Stimulated activated CD8-positive, alpha-beta memory T cell treated with anti-CD3 and anti-CD28 coated beads, Interleukin-7, amount 100 ng/mL, for 48 hours (primary cell): ENCODE results near the gene RAB11FIP5.
"Not testable (repeated sequence)": the region's sequence is repeated elsewhere in the genome, so short reads cannot be mapped to it uniquely, and the experiment has no call there.

Experiments used
- DNase-seq, 2 donors: peaks; one replicate each; pipeline ENCODE4 v3.0.0-alpha.2; 2020; ENCODE audit warnings: low read depth in 1 of 2; ENCODE audit errors: extremely low read depth in 1 of 2

RAB11FIP5 gene

DNA sequence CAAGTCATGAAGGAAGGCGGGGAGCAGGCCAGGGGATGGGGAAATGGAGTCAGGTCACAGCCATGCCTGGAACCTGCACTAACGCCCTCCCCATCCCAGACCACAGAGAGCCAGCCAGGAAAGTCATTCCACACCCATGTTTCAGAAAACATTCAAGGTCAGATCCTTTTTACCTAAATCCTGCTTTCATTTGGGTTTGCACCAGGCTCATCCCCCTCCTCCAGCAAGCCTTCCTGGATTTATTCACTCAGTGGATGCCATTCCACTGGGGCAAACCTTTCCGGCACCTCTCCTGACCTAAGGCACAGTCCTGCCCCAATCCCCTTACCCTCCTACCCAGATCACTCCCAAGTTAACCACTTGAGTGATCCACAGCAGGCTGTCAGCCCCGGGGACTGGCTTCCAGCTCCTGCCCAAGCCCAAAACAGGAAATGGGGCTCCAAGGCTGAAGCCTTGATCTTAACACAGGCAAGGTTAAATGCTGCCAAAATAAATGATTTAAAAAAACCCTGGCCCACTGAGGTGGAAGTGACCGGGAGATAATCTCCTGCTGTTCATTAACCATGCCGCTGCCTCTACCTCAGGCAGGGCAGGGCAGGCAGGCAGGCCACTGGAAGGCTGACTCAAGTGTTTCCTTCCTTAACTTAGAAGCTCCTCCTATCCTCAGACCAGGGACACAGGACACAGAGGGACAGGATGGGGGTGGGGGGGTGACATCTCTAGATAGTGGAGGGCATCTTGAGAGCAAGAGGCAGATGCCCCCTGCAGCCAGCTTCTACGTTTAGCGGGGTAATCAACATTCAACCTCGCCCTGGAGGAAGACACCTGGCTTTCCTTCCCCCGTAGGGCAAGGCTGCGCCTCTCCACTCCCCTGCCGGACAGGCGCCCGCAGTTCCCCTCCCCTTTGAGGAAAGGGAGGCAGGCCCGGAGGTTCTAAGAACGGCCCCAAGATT lies 1.4 kb downstream of the RAB11FIP5 start:
- no peak for DNase-seq

DNA sequence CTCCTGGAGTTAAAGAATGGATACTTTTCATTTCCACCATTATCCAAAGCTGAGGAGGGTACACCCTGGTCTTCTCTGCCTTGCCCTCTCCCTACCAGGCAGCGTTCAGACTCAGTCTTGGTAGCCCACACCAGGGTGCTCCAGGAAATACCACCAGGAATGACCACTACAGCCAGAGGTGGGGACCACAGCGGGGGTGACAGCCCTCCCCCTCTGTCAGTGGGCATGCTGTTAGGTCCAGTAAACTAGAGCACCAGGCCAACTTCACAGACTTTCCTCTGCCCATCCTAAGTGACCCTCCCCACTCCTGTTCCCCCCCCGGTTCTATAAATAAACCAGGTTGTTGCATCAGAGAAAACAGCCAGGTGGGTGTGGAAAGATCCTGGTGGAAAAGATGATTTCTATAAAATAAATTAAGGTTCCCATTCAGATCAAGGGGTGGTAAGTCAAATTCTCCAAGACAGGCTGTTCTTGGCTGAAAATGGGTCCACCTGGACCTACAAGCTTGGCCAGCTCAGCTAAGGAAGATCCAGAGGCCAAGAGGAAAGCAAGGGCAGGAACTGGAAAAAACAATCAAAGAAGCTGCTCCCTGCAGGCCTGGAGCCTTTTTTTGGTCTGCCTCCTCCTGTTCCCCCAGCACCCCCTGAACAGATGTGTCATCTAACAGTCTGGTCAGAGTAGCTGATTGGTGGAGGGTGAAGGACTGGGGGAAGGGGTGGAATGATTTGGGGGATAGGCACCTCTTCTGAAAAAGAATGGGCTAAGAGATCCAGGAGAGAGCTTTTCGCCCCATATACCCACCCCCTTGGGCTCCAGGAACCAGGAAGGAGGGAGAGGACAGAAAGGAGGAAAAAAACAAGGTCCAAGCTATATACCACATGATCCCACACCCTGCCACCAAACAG lies 2.3 kb downstream of the RAB11FIP5 start:
- DNase-seq, result no peak

DNA sequence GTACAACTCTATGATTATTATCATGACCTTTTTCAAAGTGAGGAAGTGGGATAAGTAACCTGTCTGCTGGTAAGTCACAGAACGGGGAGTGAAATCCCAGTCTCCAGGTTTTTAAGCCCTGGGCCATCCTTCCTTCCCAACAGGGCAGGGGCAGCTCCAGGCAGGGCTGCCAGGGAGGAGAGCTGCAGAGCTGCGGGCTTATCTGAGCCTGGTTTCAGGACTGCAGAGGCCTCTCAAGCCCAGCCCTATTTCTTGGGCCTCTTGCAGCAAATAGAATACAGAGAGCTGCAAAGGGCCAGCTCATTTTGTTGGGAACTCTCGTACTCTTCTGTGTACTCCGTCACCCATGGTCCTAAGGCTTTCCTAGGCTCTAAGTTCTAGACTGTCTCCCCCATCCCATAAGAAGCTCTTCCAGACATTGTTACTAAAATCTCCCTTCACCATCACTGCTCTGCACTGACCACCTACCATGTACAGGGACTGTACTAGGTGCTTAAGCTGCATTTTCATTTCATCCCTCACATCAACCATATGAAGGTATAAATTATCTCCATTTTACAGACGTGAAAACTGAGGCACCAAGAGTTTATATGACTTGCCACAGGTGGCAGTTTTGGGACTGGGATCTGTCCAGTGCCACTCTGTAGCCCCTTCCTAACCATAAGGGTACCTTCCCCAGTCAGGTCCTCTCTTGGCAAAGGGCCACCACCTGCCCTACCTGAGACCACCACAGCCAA lies 3.1 kb downstream of the RAB11FIP5 start:
- no peak for DNase-seq

DNA sequence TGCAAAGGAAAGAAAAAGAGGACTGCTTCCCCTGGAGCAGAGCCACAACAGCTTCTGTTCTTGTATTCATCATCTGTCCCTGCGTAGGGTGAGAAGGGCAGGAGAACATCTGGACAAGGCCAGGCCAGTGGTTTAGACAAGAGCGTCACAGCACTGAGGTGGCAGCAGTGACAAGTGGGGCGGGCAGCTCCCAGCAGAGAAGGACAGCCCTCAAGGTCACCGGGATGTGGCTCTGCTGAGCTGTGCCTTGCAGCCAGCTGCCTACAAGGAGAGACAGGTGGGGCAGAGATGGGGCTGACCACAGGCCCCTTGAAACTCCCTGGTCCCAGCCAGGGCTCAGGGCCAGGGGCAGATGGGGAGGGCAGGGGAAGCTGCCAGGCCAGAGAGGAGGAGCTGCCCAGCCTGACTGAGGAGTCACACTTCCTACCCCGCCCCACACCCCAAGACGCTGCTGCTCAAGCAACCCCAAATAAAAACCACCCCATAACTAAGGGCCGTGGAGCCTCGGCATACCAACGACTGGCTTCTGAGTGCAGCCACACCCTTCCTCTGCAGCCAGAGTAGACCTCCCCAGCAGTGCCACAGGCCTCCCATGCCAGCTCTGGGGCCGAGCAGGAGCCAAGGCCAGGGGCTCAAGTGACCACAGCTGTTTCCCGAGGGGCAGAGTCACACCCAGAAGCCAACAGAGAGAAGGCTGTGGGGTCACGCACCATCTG lies 5.4 kb downstream of the RAB11FIP5 start:
- DNase-seq, result no peak

DNA sequence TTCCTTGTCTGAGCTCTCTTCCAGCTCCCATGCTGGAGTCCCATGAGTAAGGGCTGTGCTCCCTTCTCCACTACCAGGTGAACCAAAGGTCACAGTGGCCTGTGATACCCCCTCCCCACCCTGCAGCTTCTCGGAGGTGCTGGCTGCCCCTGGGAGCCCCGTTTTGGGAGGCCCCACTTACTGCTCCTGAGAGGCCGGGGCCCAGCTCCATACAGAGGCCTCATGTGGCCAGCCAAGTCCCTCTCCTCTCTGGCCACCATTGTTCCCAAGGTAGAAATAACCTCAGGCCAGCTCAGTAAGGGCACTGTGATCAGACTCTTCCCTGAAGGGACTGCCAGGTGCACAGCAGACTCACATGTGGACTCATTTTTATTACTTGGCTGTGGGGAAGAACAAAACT lies 6.0 kb downstream of the RAB11FIP5 start:
- no peak for DNase-seq

DNA sequence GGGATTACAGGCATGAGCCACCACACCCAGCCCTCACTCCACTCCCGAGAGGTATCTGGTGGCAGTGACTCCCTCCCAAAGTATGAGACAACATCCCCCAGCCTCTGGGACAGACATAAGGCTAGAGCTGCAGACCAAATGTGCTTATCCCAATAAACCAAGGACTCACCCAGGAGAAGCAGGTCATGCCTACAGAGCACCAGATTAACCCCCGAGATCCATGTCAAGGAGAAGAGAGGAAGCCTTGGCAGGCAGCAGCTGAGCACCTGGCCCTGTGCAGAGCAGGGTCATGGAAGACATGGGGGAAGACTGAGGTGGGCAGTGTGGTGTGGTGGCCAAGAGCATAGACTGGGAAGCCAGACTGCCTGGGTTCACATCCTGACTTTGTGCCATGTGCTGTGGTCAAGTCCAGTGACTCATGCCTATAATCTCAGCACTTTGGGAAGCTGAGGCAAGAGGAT lies 7.2 kb downstream of the RAB11FIP5 start:
- DNase-seq, result no peak

DNA sequence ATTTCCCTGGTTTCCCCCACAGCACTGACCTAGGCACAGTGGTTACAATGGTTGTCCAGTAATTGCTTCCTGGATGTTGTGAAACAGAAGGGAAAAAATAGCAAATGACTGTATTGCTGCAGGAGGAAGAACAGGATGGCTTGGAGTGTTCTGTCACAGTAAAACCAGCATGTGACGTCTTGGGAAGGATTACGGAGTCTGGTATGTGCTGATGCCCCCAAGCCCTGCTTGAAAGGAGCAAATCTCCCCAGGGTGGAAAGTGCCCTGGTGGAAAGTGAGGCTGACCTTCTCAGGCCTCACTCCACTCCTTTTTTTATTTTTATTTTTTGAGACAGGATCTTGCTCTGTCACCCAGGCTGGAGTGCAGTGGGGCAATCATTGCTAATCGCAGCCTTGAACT lies 7.8 kb downstream of the RAB11FIP5 start:
- DNase-seq, result no peak

DNA sequence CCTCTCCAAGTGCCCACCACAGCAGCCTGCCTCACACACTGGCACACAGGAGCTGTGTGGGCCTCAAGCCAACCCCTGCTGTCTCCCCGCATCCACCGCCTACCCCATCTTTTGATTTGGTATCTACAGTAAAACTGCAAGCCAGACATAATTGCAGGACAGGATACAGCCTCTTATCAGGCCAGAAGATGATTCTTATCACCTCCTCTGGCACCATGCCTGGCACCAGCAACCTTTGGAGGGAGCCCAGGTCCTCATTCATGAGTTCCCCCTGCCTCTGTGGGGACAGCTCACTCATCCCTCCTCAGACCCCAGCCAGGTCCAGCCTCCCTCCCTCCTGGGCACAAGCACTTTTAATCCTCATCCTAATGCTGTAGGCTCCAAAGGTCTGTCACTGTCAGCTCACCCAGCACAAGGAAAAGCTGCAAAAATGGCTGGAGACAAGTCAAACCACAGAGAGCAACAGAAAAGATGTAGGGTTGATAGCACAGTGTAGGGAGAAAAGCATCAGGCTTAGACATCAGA lies 9.7 kb downstream of the RAB11FIP5 start:
- no peak for DNase-seq

DNA sequence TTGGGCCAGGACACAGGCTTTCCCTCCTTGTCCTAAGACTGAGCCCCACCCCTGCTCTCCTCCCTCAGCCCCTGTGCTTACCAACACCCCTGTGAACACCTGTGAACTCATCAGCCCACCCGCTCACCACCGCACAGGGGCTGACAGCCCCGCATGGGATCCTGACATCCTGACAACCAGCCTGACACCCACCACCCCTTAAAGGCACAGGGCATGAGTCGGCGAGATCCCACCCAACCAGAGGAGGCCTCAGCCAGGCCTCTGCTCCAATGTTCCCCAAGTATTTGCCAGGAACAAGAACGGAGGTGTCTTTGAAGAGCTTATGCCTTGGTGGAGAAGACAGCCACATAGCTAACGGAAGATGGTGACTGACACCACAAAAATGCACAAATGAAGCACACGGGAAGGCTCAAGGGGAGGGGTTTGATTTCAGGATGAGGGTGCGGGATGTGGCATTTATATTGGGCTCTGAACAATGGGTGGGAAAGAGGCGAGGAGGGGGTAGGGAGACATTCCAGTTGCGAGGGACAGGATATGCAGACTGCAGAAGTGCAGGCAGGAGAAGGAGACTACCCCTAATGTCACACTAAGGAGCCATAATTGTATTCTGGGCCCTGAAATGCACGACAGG lies 11.0 kb downstream of the RAB11FIP5 start:
- no peak for DNase-seq

DNA sequence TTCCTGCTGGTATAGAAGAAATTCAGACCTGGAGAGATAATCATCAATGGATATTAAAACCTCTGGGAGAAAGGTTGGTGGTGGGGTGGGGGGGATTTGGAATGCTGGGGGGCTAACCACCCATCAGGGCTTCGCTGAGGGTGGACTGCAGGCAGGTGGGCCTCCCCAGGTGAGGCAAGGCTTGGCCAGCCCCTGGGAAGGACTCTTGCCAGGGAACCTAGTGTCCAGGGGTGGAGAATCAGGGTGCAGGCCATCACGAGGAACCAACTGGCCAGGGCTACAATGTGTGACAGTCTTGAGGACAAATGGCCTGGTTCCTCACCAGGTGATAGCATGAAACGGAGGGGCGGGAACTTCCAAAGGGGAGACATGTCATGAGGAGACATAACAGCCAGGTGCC lies 11.8 kb downstream of the RAB11FIP5 start:
- no peak for DNase-seq

DNA sequence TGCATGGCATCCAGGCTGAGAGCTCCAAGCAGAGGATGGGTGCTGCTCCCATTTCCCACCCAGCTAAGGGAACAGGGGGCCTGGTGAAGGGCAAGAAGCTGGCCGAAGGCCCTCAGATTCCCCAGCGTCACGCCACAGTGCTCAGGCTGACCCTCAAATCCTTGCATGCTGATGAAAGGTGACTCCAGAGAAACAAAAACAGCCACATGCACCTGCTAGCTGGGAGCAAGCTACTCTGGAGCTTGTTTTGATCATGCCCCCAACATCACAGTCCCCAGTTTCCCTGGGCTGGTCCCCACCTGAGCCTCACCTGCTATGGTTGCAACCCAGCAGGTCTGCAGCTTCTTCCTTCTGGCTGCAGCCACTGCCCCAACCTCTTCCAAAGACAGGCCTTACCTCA lies 13.3 kb downstream of the RAB11FIP5 start:
- DNase-seq, result no peak

DNA sequence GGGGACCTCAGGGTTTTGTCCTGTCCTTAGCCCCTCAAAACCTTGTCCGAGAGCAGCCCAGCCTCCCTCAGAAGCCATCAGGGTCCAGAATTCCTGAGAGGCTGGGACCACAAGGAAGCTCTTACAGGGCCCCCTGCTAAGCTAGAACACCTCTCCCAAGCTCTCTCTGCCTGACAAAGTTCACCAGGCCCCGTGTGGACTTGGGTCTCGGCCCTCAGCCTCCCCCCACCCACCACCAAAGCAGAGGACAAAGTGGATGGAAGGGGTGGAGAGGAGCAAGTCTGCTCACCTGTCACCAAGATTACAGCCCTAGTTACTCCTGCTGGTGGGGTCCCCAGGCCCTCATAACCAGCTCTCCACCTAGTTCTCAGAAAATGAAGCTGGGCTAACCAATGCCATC lies 16.8 kb downstream of the RAB11FIP5 start:
- DNase-seq, result no peak

DNA sequence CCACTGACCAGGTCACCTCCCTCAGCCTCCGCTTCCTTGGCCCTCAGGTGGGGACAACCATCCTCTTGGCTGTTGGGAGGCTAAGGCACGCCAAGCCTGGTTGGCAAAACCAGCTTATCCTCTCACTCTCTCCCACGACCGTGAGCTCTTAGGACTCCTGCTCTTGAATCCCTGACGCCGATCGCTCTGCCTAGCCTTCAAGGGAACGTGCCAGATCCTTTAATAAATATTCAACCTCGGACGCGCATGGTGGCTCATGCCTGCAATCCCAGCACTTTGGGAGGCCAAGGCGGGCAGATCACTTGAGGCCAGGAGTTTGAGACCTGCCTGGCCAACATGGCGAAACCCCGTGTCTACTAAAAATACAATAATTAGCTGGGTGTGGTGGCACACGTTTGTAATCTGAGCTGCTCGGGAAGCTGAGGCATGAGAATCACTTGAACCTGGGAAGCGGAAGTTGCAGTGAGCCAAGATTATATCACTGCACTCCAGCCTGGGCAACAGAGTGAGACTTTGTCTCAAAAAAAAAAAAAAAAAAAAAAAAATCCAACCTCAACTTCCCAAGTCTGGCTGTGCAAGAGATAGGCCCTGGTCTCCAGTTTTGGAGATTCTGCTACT lies 19.0 kb downstream of the RAB11FIP5 start:
- DNase-seq, result not testable (repeated sequence)

DNA sequence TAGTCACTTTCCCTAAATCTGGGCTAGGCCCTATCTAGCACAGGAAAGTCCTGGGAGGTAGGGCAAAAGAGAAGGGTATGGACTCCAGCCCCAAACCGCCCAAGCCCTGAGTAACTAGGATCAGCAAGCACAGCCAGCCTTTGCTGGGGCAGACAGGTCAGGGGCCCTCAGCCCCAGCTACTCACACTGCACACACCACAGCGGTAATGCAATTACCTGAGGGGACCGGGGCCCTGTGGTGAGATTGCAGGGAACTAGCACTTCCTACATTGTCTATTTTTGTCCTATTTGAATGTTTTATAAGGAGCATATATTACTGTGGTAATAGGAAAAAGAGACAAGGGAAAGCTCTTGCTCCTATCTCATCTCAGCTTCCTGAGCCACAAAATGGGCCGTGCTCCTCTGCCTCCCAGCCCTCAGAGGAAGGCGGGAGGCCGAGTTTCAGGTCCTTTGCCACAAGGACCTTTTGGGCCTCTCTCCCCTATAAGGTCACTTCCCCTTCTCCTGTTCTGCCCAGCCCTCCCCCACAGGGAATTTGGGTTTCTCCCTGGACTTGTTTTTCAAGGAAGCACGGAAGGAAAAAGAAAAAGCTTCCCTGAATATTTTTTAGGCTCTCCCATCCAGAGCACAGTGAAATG lies 20.5 kb downstream of the RAB11FIP5 start:
- DNase-seq, result no peak

DNA sequence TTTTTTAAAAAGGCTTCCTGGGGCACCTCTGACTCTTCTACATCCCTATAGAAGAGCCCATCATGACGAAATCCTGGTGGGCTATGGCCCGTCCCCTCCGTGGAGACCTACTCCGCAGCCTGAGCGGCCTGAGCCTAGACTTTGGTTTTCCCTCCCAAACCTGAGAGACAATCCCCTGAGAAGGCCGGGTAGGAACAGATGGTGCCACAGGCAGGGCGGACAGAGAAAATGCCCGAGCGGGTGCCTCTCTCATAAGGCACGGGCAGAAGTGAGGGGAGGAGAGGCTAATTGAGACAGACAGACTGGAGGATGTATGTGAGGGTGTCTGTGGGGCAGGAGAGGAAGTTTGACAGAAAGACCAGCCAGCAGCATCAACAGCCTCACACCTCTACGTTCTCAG lies 21.1 kb downstream of the RAB11FIP5 start:
- DNase-seq, result no peak

DNA sequence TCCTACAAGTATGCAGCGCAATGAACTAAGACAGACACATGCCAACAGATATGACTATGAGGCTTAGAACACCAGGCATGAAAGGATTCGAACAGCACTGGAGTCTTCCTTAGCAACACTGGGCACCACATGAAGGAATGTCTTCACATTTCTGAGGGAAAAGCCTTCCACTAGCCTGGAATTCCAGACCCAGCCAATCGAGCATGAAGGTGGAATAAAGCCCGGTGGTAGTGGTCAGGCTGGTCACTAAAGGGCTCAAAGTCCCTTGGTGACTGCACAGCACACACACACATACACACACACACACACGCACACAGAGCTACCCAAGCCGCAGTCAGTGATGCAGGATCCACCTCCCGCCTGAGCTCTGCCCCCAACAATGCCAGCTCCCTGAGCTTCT lies 21.6 kb downstream of the RAB11FIP5 start:
- DNase-seq, result no peak

DNA sequence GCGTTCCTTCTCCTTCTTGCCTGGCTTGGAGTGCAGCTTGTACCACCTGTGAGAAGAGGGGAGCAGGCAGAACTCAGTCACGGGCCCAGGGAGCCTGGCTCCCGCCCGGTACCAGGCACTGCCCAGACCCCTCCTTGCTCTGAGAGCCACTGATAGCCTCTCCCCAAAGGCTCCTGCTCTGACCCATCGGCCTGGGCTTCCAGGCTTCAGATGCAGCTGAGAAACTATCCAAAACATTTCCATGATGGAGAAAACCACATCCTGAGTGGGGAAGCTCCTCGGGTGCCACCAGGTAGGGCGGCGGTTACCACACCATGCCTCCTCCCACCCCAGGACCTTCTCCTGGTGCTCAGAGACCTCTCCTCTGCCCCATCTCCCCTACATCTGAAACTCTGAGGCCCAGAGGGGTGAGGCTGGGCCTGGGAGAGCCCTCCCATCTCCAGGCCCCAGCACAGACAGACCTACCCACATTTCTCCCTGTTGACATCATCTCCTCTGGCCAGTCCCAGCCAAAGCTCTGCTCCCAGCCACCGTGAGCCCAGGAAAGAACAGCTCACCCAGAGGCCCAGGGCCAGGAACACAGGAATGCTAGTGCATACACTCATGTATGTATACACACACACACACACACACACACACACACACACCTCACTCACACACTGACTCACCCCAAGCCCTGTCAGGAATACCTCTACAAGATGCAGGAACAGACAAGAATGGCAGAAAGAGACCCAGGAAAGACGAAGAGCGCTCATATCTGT lies 23.3 kb downstream of the RAB11FIP5 start:
- DNase-seq, result no peak

DNA sequence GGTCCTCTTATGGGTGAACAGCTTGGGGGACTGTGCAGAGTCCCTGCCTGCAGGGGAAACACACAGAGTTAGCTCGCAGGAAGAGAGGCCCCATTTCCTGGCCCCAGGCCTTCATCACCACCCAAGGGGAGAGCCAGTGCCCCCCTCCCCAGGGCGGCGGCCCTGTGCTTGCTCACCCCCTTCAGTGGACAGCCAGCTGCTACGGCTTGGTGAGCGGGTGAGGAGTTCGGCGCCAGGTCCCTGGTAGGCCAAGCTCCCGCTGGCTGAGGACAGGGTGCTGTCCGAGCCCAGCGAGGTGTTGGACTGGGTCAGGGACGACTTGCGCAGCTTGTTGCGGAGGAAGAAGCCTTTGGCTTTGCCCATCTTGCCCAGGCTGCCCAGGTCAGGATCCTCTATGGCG lies 24.0 kb downstream of the RAB11FIP5 start:
- DNase-seq, result no peak
